K562 (cell line): ENCODE data around the gene ROM1. TPM values are rescaled to one million over a fixed set of nuclear protein-coding genes. Genes with fewer than 3 reads are reported as not detected.

Experiments
- CREB3L1 ChIP-seq: fragments of 450-650 bp; IDR thresholded peaks from 2 replicates; pipeline ENCODE4 v1.6.1; 2014; ENCODE audit warnings: low read depth, mild to moderate bottlenecking, moderate library complexity, borderline replicate concordance
- CREBBP ChIP-seq: IDR thresholded peaks from one replicate; pipeline ENCODE4 v1.6.1; 2012; ENCODE audit warnings: low read depth, mild to moderate bottlenecking, control low read depth, inconsistent platforms, low read length
- FOS ChIP-seq: IDR thresholded peaks from 3 replicates; pipeline ENCODE4 v1.6.1; 2011; ENCODE audit not compliant: insufficient read length; ENCODE audit errors: extremely low read depth
- GABPB1 ChIP-seq: sonication (generic); formaldehyde crosslinking; IDR thresholded peaks from 2 replicates; pipeline ENCODE4 v1.8.0; 2022; ENCODE audit warnings: mild to moderate bottlenecking, missing genetic modification reagents
- MYNN ChIP-seq, 2 experiments: sonication (generic); formaldehyde crosslinking in 1 of 2; IDR thresholded peaks; 2 replicates each; pipeline versions ENCODE4 v1.5.0 to v1.6.1; 2016 to 2020; ENCODE audit warnings: antibody characterized with exemption in 1 of 2, missing genetic modification reagents in 1 of 2
- POLR2AphosphoS2 ChIP-seq: IDR thresholded peaks from 2 replicates; pipeline ENCODE4 v1.6.1; 2012; ENCODE audit warnings: low read length, improper control_type of control experiment
- POLR2B ChIP-seq: fragments of 450-650 bp; IDR thresholded peaks from 2 replicates; pipeline ENCODE4 v1.6.1; 2018; ENCODE audit warnings: low read depth; ENCODE audit not compliant: partially characterized antibody
- PTRF ChIP-seq: fragments of 450-650 bp; IDR thresholded peaks from 2 replicates; pipeline ENCODE4 v1.6.1; 2016; ENCODE audit warnings: mild to moderate bottlenecking, missing genetic modification characterization, missing compliant biosample characterization
- RBM39 ChIP-seq: fragments of 200-400 bp; formaldehyde crosslinking; optimal IDR thresholded peaks from 2 replicates; pipeline ENCODE3; 2018; ENCODE audit warnings: low read depth, low read length
- SMARCA4 ChIP-seq: fragments of 450-650 bp; IDR thresholded peaks from 2 replicates; pipeline ENCODE4 v1.6.1; 2016
- SMARCE1 ChIP-seq: fragments of 450-650 bp; IDR thresholded peaks from 2 replicates; pipeline ENCODE4 v1.7.1; 2016; ENCODE audit warnings: mild to moderate bottlenecking
- TOE1 ChIP-seq, 2 experiments: fragments of 450-650 bp in 1 of 2; sonication (generic) in 1 of 2; formaldehyde crosslinking in 1 of 2; IDR thresholded peaks; 2 replicates each; pipeline versions ENCODE4 v1.7.1 to v1.8.0; 2016 to 2022; ENCODE audit warnings: borderline replicate concordance in 2 of 2, mild to moderate bottlenecking in 2 of 2, antibody characterized with exemption in 1 of 2, inconsistent platforms in 1 of 2, low read depth in 1 of 2, missing genetic modification reagents in 1 of 2, moderate library complexity in 1 of 2
- ZNF280A ChIP-seq: fragments of 450-650 bp; IDR thresholded peaks from 2 replicates; pipeline ENCODE4 v1.6.1; 2018; ENCODE audit warnings: mild to moderate bottlenecking, low read depth; ENCODE audit not compliant: partially characterized antibody
- ZNF764 ChIP-seq: fragments of 250-450 bp; sonication (Bioruptor Pico); IDR thresholded peaks from 2 replicates; pipeline ENCODE4 v1.4.0; 2020; ENCODE audit warnings: low read depth, mild to moderate bottlenecking, moderate library complexity
- polyA plus RNA-seq, 8 experiments: library from polyadenylated mRNA; depleted of rRNA in 4 of 8; stranded (reverse) in 5 of 8; unstranded in 3 of 8; fragments of >200 nt; fragmentation: Nextera tagmentation in 2 of 8; fragmentation: Illumina TruSeq in 1 of 8; extraction: Ambion mirVana in 2 of 8; extraction: Trizol in 1 of 8; gene quantifications; 2 replicates each; pipeline versions ENCODE4 v1.2.1 to v1.2.3, GENCODE V29; 2011 to 2014; ENCODE audit warnings: inconsistent platforms in 1 of 8, missing spikeins in 1 of 8
- total RNA-seq, 7 experiments: library from RNA; depleted of rRNA in 6 of 7; stranded (reverse); fragments of >200 nt in 6 of 7; fragmentation: Illumina TruSeq in 2 of 7; extraction: Trizol in 2 of 7; gene quantifications; 2 replicates each; pipeline versions ENCODE4 v1.2.1 to v1.2.3, GENCODE V29; 2011 to 2021; ENCODE audit warnings: low replicate concordance in 1 of 7
- TF ChIP-seq, protein P1 (sequence below): sonication (generic); formaldehyde crosslinking; IDR thresholded peaks from 2 replicates; pipeline ENCODE4 v1.8.0; 2022; ENCODE audit warnings: mild to moderate bottlenecking, missing genetic modification reagents
- TF ChIP-seq, protein P2 (sequence below): fragments of 250-450 bp; sonication (Bioruptor Pico); IDR thresholded peaks from 2 replicates; pipeline ENCODE4 v1.5.0; 2020; ENCODE audit warnings: mild to moderate bottlenecking, borderline replicate concordance

Gene ROM1
- total and polyA plus RNA-seq, 9 of the 15 experiments (the other 6 are each of a cell fraction or from before 2014, with no cell fraction given) = 0.75 to 4.0 (median 2.6) TPM

GRCh38 chr11:62574363-62575071, 38.5 kb upstream of the ROM1 start (continued):
- peak; percentile 40; the same call in 1 of the 2 replicates for TF ChIP-seq TOE1 (IDR thresholded peaks at IDR 0.05; ENCODE audit: borderline replicate concordance)
- TF ChIP-seq TOE1 (CRISPR knock-in tag; IDR thresholded peaks at IDR 0.05; ENCODE audit: borderline replicate concordance, low read depth) = no peak
- no peak for TF ChIP-seq CREBBP
- TF ChIP-seq, protein P1, sequence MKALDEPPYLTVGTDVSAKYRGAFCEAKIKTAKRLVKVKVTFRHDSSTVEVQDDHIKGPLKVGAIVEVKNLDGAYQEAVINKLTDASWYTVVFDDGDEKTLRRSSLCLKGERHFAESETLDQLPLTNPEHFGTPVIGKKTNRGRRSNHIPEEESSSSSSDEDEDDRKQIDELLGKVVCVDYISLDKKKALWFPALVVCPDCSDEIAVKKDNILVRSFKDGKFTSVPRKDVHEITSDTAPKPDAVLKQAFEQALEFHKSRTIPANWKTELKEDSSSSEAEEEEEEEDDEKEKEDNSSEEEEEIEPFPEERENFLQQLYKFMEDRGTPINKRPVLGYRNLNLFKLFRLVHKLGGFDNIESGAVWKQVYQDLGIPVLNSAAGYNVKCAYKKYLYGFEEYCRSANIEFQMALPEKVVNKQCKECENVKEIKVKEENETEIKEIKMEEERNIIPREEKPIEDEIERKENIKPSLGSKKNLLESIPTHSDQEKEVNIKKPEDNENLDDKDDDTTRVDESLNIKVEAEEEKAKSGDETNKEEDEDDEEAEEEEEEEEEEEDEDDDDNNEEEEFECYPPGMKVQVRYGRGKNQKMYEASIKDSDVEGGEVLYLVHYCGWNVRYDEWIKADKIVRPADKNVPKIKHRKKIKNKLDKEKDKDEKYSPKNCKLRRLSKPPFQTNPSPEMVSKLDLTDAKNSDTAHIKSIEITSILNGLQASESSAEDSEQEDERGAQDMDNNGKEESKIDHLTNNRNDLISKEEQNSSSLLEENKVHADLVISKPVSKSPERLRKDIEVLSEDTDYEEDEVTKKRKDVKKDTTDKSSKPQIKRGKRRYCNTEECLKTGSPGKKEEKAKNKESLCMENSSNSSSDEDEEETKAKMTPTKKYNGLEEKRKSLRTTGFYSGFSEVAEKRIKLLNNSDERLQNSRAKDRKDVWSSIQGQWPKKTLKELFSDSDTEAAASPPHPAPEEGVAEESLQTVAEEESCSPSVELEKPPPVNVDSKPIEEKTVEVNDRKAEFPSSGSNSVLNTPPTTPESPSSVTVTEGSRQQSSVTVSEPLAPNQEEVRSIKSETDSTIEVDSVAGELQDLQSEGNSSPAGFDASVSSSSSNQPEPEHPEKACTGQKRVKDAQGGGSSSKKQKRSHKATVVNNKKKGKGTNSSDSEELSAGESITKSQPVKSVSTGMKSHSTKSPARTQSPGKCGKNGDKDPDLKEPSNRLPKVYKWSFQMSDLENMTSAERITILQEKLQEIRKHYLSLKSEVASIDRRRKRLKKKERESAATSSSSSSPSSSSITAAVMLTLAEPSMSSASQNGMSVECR (CRISPR knock-in tag) = no peak
- TF ChIP-seq FOS = no peak
- TF ChIP-seq CREB3L1 = peak; percentile 93; the same call in 1 of the 2 replicates
- peak; percentile 81 for TF ChIP-seq RBM39
- 0 out of 2 replicates have a peak, but pooled peaks have one; percentile 6 for TF ChIP-seq SMARCE1
- 0 out of 2 replicates have a peak, but pooled peaks have one; percentile 19 for TF ChIP-seq MYNN (IDR thresholded peaks at IDR 0.05)
- no peak for TF ChIP-seq MYNN (CRISPR knock-in tag; IDR thresholded peaks at IDR 0.05)
- no peak for TF ChIP-seq ZNF280A
- peak; percentile 21; the same call in 1 of the 2 replicates for TF ChIP-seq SMARCA4
- TF ChIP-seq POLR2AphosphoS2 = peak; percentile 33; the same call in 1 of the 2 replicates
- TF ChIP-seq, protein P2, sequence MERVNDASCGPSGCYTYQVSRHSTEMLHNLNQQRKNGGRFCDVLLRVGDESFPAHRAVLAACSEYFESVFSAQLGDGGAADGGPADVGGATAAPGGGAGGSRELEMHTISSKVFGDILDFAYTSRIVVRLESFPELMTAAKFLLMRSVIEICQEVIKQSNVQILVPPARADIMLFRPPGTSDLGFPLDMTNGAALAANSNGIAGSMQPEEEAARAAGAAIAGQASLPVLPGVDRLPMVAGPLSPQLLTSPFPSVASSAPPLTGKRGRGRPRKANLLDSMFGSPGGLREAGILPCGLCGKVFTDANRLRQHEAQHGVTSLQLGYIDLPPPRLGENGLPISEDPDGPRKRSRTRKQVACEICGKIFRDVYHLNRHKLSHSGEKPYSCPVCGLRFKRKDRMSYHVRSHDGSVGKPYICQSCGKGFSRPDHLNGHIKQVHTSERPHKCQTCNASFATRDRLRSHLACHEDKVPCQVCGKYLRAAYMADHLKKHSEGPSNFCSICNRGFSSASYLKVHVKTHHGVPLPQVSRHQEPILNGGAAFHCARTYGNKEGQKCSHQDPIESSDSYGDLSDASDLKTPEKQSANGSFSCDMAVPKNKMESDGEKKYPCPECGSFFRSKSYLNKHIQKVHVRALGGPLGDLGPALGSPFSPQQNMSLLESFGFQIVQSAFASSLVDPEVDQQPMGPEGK = 0 out of 2 replicates have a peak, but pooled peaks have one; percentile 18
- 0 out of 2 replicates have a peak, but pooled peaks have one; percentile 16 for TF ChIP-seq GABPB1 (CRISPR knock-in tag)
- TF ChIP-seq POLR2B = peak; percentile 12
- 0 out of 2 replicates have a peak, but pooled peaks have one; percentile 12 for TF ChIP-seq ZNF764
- no peak for TF ChIP-seq PTRF (tag)
